ENCODE data around the gene TALDO1.

GRCh38 chr11:799641-800316 is 52.5 kb downstream of the TALDO1 start:
- TF ChIP-seq POLR2AphosphoS5 (IDR thresholded peaks at IDR 0.05; ENCODE audit: low read depth, low read length) (no peak), REST (IDR thresholded peaks at IDR 0.05; ENCODE audit: insufficient read depth in 1 of 2, low read depth in 2 of 2, low read length in 2 of 2) (no peak), SIN3A (IDR thresholded peaks at IDR 0.05; ENCODE audit: borderline replicate concordance, insufficient read depth, low read length) (no peak), TAF1 (IDR thresholded peaks at IDR 0.05; ENCODE audit: borderline replicate concordance, insufficient read depth, low read length) (no peak)

All from PFSK-1 (cell line).